GM21723 (cell line): Measurements from ENCODE around the gene FAF1.

Experiments used
- ATAC-seq: cut with Tn5 transposase; IDR thresholded peaks from one replicate; pipeline ENCODE4 v1.9.1; 2021; ENCODE audit warnings: mild to moderate bottlenecking, moderate library complexity; ENCODE audit not compliant: unreplicated experiment

FAF1 gene

GRCh38 chr1:50508040-50508586, 452.0 kb downstream of the FAF1 start:
- ATAC-seq, result no peak

DNA sequence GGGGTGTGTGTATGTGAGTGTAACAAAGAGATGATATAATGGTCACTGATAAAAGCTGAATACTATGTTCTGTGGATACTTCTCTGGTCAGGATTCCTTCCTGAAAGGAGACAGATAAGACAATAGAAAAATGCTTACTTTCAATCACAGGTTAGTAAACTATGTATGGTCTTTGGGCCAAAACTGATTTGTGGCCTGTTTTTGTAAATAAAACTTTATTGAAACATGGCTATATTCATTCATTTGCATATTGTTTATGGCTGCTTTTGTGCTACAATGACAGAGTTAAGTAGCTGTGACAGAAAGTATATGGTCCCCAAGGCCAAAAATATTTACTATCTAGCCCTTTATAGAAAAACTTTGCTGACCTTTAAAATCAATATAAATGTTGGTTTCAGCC, 454.6 kb downstream of the FAF1 start:
- no peak for ATAC-seq

DNA sequence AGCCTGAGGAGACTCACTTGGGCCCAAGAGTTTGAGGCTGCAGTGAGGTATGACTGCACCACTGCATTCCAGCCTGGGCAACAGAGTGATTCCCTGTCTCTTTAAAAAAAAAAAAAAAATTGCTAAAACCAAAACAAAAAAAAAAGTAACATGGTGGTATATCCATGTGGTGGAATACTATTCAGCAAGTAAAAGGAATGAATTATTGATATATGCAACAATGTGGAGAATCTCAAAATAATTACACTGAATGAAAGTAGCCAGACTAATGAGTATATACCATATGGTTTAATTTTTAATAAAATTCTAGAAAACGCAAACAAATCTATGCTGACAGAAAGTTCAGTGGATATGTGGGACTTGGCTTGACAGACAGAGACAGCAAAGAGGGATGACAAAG, 456.6 kb downstream of the FAF1 start:
- ATAC-seq, result no peak

DNA sequence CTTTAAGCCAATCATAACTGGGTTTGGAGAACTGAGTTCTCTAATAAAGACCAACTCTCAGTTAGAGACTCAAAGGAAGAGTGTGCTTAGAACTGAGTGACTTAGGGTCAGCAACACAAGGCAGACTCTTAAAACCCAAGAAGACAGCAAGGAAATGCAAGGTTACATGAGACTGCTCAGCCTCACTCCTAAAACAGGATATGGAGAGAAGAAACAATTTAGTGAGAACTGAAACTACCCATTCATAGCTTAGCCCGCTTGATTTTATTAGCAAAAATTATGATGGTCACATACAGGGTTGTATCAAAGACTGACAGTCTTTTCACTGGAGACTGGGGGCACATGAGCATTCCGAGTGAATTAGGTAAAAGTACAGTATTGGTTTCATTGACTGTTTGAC, 457.9 kb downstream of the FAF1 start:
- no peak for ATAC-seq

GRCh38 chr1:50497007-50497406, 463.1 kb downstream of the FAF1 start:
- no peak for ATAC-seq

GRCh38 chr1:50493710-50494109, 466.4 kb downstream of the FAF1 start:
- no peak for ATAC-seq

- ATAC-seq, result no peak
These were observed 467.9 kb downstream of the FAF1 start for GRCh38 chr1:50492142-50492541.

DNA sequence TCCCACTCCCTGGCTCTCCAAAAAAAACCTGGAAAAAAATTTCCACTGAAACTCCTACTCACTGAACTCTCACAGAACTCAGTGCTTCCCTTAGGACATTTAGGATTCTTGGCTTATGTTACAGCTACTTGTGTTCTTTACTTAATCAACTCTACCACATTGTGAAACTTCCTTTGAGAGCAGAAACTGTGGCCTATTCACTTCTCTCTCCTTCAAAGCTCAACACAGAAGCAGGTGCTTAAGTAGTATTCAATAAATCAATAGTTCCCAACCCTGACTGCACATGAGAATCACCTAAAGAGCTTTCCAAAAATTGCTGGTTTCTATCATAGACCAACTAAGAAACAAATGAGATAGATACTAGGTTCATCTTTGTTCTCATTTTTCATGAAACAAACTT, 468.9 kb downstream of the FAF1 start:
- ATAC-seq, result no peak

DNA sequence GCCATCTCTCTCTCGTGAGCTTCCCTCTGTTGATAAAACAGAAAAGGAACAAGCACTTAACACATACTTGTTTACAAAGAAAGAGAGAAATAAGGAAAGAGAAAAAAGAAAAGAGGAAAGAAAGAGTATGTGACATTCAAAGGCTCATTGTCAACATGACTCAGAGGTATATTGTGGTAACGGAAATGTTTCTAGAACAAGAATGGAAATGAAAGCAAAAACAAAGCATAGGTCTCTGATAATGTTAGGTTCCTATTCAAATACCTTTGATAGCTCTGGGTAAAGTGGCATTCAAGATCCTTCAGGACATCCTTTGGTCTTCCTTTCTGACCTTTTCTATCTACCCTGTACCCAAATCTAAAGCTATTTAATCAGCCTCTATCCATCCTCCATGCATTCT, 469.4 kb downstream of the FAF1 start:
- ATAC-seq, result no peak

DNA sequence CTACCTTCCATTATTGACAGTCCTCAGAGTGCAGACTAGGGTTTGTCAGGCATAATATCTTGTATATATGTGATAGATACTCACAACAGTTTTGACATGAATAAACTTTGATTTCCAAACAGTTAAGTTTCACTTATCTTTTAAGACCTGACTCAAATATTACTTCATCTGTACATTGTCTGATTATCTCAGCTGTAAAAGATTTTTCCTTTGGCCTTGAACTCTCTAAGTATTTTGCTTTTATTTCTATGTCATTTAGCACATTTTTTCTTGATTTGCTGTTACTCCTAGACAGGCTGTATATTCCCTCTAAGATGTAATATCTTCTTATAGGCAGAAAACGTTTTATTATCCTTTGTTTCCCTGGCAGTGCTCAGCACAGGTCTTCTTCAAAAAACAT, 471.2 kb downstream of the FAF1 start:
- no peak for ATAC-seq

- ATAC-seq, result no peak
These were observed 471.7 kb downstream of the FAF1 start for GRCh38 chr1:50488356-50488755.

- ATAC-seq, result no peak
These were observed 472.3 kb downstream of the FAF1 start for GRCh38 chr1:50487725-50488124.

DNA sequence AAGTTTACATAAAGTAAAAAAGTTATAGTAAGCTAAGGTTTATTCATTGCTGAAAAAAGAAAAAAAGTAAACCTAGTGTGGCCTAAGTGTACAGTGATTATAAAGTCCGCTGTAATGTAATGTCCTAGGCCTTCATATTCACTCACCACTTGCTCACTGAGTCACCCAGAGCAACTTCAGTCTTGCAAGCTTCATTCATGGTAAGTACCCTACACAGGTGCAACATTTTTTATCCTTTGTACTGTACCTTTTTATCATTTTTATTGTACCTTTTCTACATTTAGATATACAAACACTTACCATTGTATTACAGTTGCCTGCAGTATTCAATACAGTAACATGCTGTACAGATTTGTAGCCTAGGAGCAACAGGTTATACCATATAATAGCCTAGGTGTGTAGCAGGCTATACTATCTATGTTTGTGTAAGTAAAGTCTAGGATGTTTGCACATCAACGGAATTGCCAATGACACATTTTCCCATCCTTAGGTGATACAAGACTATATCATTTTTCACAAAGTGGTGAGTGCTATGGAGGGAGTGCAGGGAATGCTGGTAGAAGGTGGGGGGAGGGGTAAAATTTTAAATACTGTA, 478.8 kb downstream of the FAF1 start:
- no peak for ATAC-seq

- no peak for ATAC-seq
These were observed 483.3 kb downstream of the FAF1 start for GRCh38 chr1:50476800-50477199.

DNA sequence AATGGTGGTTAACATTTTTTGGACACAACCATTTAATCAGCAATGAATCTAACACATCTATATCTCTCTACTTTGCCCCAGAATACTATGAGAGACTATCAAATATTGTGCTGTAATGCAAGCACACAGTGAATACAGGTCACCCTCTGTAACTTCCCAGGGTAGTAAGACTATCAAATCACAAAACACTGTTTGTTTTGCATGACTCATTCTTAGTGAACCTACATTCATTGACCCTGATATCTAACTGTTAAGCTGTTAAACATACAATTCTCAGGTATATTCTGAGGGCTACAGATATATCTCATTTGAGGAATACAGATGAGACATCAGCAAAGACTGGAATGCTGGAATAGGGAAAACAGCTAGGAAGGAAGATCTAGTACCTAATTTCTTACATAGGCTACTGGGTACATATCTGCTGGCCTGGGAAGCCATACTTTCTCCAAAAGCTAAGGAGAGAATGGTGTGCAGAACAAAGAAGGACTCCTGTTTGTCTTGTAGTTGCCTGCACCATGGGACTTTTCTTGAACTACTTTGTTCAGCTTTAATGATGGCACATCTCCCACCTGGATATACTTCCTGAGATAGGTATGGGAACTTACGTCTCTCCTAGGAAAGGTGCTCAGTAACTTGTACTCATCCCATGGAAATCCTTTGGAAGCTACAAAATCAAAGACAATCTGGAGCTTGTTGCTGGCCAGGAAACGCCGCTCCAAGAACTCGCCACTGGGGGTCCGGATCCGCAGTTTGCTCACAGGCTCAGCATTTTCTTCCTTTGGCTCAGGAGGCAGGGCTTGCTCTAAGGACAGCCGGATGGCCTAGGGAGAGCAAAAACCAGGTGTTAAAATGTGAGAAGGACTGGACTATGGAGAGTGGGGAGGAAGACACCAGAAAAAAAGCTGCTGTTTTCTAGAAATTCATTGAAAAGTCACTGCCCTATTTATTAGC, 484.9 kb downstream of the FAF1 start:
- ATAC-seq, result no peak

- ATAC-seq, result no peak
These were observed 486.6 kb downstream of the FAF1 start for GRCh38 chr1:50473513-50473912.

DNA sequence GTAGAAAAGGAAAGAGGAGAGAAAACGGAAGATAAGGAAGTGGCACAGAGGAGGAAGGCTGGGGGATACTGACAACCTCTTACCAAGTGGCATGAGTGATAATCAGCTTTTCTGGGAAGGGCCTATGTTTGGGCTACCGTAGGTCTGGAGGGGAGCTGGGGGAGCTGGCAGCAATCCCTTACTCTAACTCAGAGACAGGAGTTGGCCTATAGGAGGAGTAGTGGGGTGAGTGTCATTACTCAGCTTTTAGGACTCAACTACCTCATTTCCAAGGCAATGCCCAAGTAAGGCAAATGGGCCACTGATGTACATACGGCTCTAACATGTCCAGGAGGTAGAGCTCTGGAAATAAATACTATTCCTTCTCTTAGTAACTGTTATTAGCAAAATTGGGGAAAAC, 488.1 kb downstream of the FAF1 start:
- ATAC-seq, result no peak

- no peak for ATAC-seq
These were observed 497.1 kb downstream of the FAF1 start for GRCh38 chr1:50462964-50463363.

- no peak for ATAC-seq
These were observed 501.6 kb downstream of the FAF1 start for GRCh38 chr1:50458507-50458906.

DNA sequence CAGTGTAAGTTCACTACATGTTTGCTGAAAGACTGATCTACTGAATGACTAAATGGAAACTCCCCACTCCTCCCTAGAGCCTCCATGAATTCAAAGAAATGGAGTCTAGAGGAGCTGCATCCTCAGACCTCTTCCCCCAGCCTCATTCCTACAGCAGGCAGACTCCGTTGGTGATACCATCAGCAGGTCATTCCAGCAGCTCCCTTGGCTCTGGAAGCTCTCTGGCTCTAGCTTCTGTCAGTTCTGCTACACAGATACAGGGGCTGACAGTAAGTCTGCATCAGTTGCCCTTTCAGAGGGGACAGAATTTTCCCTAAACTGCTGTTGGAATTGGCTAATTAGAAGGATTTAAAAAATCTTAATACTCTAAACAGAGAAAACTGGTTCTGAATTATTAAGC, 505.2 kb downstream of the FAF1 start:
- ATAC-seq, result no peak

DNA sequence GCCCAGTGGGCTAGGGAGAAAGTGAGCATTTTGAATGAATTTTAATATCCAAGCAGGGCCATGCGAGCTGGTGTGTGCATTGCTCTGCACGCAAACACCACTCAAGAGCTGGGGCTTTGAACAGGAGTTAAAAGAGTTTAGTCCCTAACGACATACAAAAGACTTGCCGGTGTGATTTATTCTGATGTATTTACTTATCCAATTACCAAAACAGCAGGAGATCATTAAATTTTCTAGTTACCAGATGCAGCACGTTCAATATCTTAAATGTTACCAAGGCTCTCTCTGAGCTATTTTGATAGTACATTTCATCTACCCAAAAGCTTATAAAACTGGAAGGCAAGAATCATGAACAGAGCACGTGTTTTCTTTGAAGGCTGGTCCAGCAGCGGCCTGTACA, 506.8 kb downstream of the FAF1 start:
- no peak for ATAC-seq

DNA sequence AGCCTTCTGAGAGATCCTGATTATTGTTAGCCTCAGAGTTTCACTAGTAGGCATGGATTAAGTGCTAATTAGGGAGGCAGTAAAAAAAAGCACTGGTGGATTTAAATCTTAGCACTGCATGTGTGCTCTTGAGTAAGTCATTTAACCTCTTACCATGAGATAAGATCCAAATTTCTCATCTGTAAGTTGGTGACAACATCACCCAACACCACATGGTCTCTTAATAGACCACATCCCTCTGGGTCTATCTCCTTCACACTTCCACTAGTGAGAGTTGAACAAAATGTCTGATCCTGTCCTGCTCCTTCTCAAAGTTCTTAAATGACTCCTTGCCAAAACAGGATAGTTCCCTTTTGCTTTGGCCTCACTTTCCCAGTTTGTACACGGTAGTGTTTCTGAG, 507.4 kb downstream of the FAF1 start:
- ATAC-seq, result no peak
